ENCODE measurements around the gene CHMP5. TPM values are rescaled to one million over a fixed set of nuclear protein-coding genes. Genes with fewer than 3 reads are reported as not detected.
A peak's percentile ranks its signal among the peaks of the same experiment; 100 is the strongest.

Gene CHMP5
- total RNA-seq, 2 donors from 2014 or later = 50.0 to 55.9 TPM

GRCh38 chr9:33320230-33320567 lies 55.4 kb downstream of the CHMP5 start:
- H3K9me3 ChIP-seq = no peaks in the 10 kb centered on the region
- H3K4me3 ChIP-seq = no peak overlapping the region
- H3K27me3 ChIP-seq (replicated peaks; ENCODE audit: insufficient read depth) = no peaks in the 10 kb centered on the region
- no peak for TF ChIP-seq CTCF (IDR thresholded peaks at IDR 0.05)
- DNase-seq (ENCODE audit: low spot score) (no peak), ATAC-seq (ENCODE audit: insufficient number of reproducible peaks, low FRiP score, low read depth) (no peak)
- H3K27ac ChIP-seq = peak overlapping the region in 1 of 2 donors; percentile 49
- peaks cover 47% of the 10 kb centered on the region for H3K36me3 ChIP-seq
- H3K4me1 ChIP-seq (ENCODE audit: control insufficient read depth in 1 of 2, low read depth in 2 of 2) = peaks cover 6 to 15% of the 10 kb centered on the region in 2 donors

- no peaks in the 10 kb centered on the region for H3K27me3 ChIP-seq (replicated peaks; ENCODE audit: insufficient read depth)
- peaks cover 50% of the 10 kb centered on the region for H3K36me3 ChIP-seq
- peaks cover 6 to 15% of the 10 kb centered on the region in 2 donors for H3K4me1 ChIP-seq (ENCODE audit: control insufficient read depth in 1 of 2, low read depth in 2 of 2)
- no peak overlapping the region for H3K4me3 ChIP-seq
- TF ChIP-seq CTCF (IDR thresholded peaks at IDR 0.05) = no peak
- ATAC-seq (ENCODE audit: insufficient number of reproducible peaks, low FRiP score, low read depth) (no peak), DNase-seq (ENCODE audit: low spot score) (no peak)
- H3K27ac ChIP-seq = peak overlapping the region in 1 of 2 donors; percentile 49
- no peaks in the 10 kb centered on the region for H3K9me3 ChIP-seq
These were observed 55.9 kb downstream of the CHMP5 start for GRCh38 chr9:33320568-33321261.

- H3K27ac ChIP-seq = peak overlapping the region; percentile 32 to 44
- H3K36me3 ChIP-seq = peaks cover 44% of the 10 kb centered on the region
- ATAC-seq (ENCODE audit: insufficient number of reproducible peaks, low FRiP score, low read depth) (peak; percentile 85), DNase-seq (ENCODE audit: low spot score) (peak; percentile 9)
- no peak for TF ChIP-seq CTCF (IDR thresholded peaks at IDR 0.05)
- no peak overlapping the region for H3K4me3 ChIP-seq
- H3K4me1 ChIP-seq (ENCODE audit: control insufficient read depth in 1 of 2, low read depth in 2 of 2) = peaks cover 0 to 13% of the 10 kb centered on the region in 2 donors
- no peaks in the 10 kb centered on the region for H3K9me3 ChIP-seq
- no peaks in the 10 kb centered on the region for H3K27me3 ChIP-seq (replicated peaks; ENCODE audit: insufficient read depth)
These were observed 64.3 kb downstream of the CHMP5 start for GRCh38 chr9:33329117-33329563.

GRCh38 chr9:33329979-33330378 lies 65.1 kb downstream of the CHMP5 start:
- Histone ChIP-seq H3K4me1 (ENCODE audit: control insufficient read depth in 1 of 2, low read depth in 2 of 2) (peaks cover 0 to 13% of the 10 kb centered on the region in 2 donors), H3K4me3 (no peak overlapping the region), H3K36me3 (peaks cover 44% of the 10 kb centered on the region), H3K9me3 (no peaks in the 10 kb centered on the region), H3K27me3 (replicated peaks; ENCODE audit: insufficient read depth) (no peaks in the 10 kb centered on the region), H3K27ac (peak overlapping the region in 1 of 2 donors; percentile 32)
- ATAC-seq (ENCODE audit: insufficient number of reproducible peaks, low FRiP score, low read depth) (peak; percentile 40), DNase-seq (ENCODE audit: low spot score) (no peak)
- TF ChIP-seq CTCF (IDR thresholded peaks at IDR 0.05) = no peak

- ATAC-seq (ENCODE audit: insufficient number of reproducible peaks, low FRiP score, low read depth) (no peak), DNase-seq (ENCODE audit: low spot score) (no peak)
- TF ChIP-seq CTCF (IDR thresholded peaks at IDR 0.05) = no peak
- peaks cover 0 to 13% of the 10 kb centered on the region in 2 donors for H3K4me1 ChIP-seq (ENCODE audit: control insufficient read depth in 1 of 2, low read depth in 2 of 2)
- H3K9me3 ChIP-seq = no peaks in the 10 kb centered on the region
- H3K36me3 ChIP-seq = peaks cover 38% of the 10 kb centered on the region
- H3K27ac ChIP-seq = no peak overlapping the region
- no peak overlapping the region for H3K4me3 ChIP-seq
- H3K27me3 ChIP-seq (replicated peaks; ENCODE audit: insufficient read depth) = no peaks in the 10 kb centered on the region
These were observed 66.6 kb downstream of the CHMP5 start for GRCh38 chr9:33331377-33331891.

Other genes with a start within 250 kb of the CHMP5 start
- 100 to 1,000 TPM in 1 of 2 donors, 10 to 100 TPM in 1; 60.5 to 112 TPM for gene DNAJA1, start 239.8 kb upstream of the CHMP5 start, total RNA-seq
- gene SMU1, start 188.4 kb upstream of the CHMP5 start, total RNA-seq = 10 to 100 TPM; 14.9 to 19.0 TPM
- gene B4GALT1, start 97.7 kb upstream of the CHMP5 start, total RNA-seq = 10 to 100 TPM; 59.4 to 86.6 TPM
- not detected for gene SPINK4, start 24.9 kb upstream of the CHMP5 start, total RNA-seq
- 10 to 100 TPM; 30.6 to 40.5 TPM for gene BAG1, start 341 bp upstream of the CHMP5 start, total RNA-seq
- 10 to 100 TPM; 22.5 to 39.7 TPM for gene NFX1, start 25.5 kb downstream of the CHMP5 start, total RNA-seq
- 1 to 10 TPM; 1.8 to 1.9 TPM for gene AQP7, start 137.5 kb downstream of the CHMP5 start, total RNA-seq
- 10 to 100 TPM in 1 of 2 donors, 1 to 10 TPM in 1; 6.9 to 17.6 TPM for gene AQP3, start 182.5 kb downstream of the CHMP5 start, total RNA-seq
- gene NOL6, start 208.9 kb downstream of the CHMP5 start, total RNA-seq = 10 to 100 TPM; 20.8 to 34.9 TPM